ENCODE results near the gene SAYSD1. TPM values are rescaled to one million over a fixed set of nuclear protein-coding genes. Genes with fewer than 3 reads are reported as not detected.

SAYSD1 gene
- total and polyA plus RNA-seq, 11 donors, result 6.5 to 14.6 (median 9.6) TPM

DNA sequence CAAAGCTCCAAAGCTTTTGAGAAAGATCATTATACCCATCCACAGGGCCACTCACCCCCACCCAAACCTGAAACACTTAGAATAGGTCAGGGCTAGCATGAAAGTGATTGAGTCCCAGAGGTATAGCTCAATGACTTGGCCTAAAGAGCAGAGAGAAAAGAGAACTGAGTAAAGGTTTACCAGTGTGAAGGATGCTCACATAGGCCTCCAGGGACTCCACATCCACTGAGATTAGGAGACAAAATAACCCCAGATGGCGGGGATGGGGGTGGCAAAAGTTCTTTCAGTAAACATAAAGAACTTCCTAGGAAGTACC lies 12.2 kb downstream of the SAYSD1 start:
- Histone ChIP-seq H3K36me3 (peaks cover 0 to 21% (median 10%) of the 10 kb centered on the region in 9 donors), H3K4me1 (peaks cover 0 to 5% (median 0%) of the 10 kb centered on the region in 12 donors), H3K27ac (no peak overlapping the region), H3K27me3 (no peaks in the 10 kb centered on the region), H3K4me3 (no peak overlapping the region), H3K9me3 (no peaks in the 10 kb centered on the region)
- 93 to 97% (median 95%) methylated on average over 1 of the region's 1 CpG for WGBS, 4 donors
- no peak for DNase-seq
- TF ChIP-seq, protein P1, sequence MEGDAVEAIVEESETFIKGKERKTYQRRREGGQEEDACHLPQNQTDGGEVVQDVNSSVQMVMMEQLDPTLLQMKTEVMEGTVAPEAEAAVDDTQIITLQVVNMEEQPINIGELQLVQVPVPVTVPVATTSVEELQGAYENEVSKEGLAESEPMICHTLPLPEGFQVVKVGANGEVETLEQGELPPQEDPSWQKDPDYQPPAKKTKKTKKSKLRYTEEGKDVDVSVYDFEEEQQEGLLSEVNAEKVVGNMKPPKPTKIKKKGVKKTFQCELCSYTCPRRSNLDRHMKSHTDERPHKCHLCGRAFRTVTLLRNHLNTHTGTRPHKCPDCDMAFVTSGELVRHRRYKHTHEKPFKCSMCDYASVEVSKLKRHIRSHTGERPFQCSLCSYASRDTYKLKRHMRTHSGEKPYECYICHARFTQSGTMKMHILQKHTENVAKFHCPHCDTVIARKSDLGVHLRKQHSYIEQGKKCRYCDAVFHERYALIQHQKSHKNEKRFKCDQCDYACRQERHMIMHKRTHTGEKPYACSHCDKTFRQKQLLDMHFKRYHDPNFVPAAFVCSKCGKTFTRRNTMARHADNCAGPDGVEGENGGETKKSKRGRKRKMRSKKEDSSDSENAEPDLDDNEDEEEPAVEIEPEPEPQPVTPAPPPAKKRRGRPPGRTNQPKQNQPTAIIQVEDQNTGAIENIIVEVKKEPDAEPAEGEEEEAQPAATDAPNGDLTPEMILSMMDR (IDR thresholded peaks at IDR 0.05), result no peak
- no peak for TF ChIP-seq POLR2A (IDR thresholded peaks at IDR 0.05)
- intact Hi-C loops (cut with DNase I), result loop anchor here in 3 of 10 donors (10.0 kb wide), 3 partner anchors 108 to 792 kb away; no protein-coding TSS in a partner anchor
- no peak for ATAC-seq

DNA sequence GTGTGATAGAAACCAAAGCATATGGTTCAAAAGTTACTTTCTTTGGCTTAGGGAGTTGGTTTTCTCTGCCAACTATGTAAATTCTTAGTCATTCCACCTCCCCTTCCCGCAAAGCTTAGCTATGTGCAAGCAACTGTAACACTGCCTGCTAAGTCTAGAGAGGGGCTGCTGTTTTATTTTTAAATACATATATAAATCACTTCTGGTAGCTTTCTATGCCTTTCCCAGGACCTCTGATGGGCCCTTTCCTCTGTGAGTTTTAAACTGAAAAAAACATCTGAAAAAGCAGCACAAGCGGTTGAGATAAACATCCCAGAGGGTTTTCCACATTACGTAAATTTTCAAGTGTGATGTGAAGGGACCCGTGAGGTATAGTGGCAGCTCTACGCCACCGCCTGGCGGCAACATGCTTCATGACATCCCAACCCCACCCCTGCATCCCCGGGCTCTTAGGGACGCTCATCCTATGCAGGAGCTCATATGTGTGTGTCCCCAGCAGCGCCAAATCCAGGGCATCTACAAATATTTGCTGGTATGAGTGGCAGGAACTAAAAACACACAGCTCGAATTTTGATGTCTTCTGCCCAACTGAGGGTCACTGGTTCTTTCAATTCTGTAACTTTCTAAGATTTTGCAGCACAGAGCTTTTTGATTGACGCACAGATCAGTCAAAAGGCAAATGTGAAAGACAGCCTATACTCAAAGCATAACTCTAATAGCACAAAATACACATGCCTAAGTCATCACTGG lies 12.7 kb downstream of the SAYSD1 start:
- Histone ChIP-seq H3K36me3 (peaks cover 0 to 21% (median 10%) of the 10 kb centered on the region in 9 donors), H3K9me3 (no peaks in the 10 kb centered on the region), H3K4me1 (peaks cover 0 to 5% (median 0%) of the 10 kb centered on the region in 12 donors), H3K27me3 (no peaks in the 10 kb centered on the region), H3K27ac (no peak overlapping the region), H3K4me3 (no peak overlapping the region)
- intact Hi-C loops (cut with DNase I), result loop anchor here in 3 of 10 donors (10.0 kb wide), 3 partner anchors 107 to 793 kb away; no protein-coding TSS in a partner anchor
- ATAC-seq (peak in 2 of 4 donors; percentile 41 to 65), DNase-seq (no peak)
- WGBS, 4 donors, result 47 to 58% (median 53%) methylated on average over 12 of the region's 12 CpGs
- TF ChIP-seq, protein P1 (IDR thresholded peaks at IDR 0.05), result peak in 7 of 12 donors; percentile 22 to 41 (median 27)
- no peak for TF ChIP-seq POLR2A (IDR thresholded peaks at IDR 0.05)

DNA sequence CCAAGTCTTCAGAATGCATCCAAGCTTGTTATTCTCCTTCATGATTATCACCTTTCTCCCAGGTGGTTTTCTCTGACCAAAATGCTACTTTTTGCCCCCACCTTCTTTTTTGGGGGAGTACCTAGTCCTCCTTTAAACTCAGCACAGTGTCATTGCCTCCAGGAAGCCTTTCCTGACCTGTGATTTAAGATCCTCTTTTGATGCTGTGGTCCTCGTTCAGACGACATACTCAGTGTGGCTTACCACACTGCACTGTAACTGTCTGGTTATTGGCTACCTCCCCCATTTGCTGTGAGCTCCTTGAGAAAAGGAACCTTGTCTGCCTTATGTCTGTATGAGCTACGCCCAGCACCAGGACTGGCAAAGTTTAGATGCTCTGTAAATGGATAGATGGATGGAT lies 14.6 kb downstream of the SAYSD1 start:
- Histone ChIP-seq H3K27ac (no peak overlapping the region), H3K4me1 (peaks cover 0 to 4% (median 0%) of the 10 kb centered on the region in 12 donors), H3K4me3 (no peak overlapping the region), H3K36me3 (peaks cover 0 to 17% (median 6%) of the 10 kb centered on the region in 9 donors), H3K9me3 (no peaks in the 10 kb centered on the region), H3K27me3 (no peaks in the 10 kb centered on the region)
- TF ChIP-seq, protein P1 (IDR thresholded peaks at IDR 0.05), result no peak
- intact Hi-C loops (cut with DNase I), result loop anchor here in 3 of 10 donors (10.0 kb wide), 3 partner anchors 106 to 794 kb away; no protein-coding TSS in a partner anchor
- ATAC-seq (no peak), DNase-seq (no peak)
- 68 to 88% (median 80%) methylated on average over 3 of the region's 3 CpGs for WGBS, 4 donors

DNA sequence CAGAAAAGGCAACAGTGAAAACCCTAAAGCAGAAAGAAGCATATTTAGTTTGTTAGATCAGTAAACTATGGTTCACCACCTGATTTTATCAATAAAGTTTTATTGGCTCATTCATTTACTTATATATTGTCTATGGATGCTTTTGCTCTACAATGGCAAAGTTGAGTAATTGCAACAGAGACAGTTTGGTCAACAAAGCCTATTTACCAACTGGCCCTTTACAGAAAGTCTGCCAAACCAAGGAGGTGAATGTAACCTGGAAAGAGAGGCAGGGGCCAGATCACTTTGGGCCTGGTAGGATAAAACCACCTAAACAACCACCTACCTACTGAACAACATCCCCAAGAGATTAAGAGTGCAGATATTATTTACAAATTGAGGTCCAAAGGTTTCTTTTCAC lies 19.4 kb downstream of the SAYSD1 start:
- no peak for TF ChIP-seq POLR2A (IDR thresholded peaks at IDR 0.05)
- TF ChIP-seq, protein P1 (IDR thresholded peaks at IDR 0.05), result no peak
- H3K9me3 ChIP-seq, result no peaks in the 10 kb centered on the region
- peaks cover 0 to 4% (median 0%) of the 10 kb centered on the region in 9 donors for H3K27me3 ChIP-seq
- H3K36me3 ChIP-seq, result no peaks in the 10 kb centered on the region
- no peak overlapping the region for H3K27ac ChIP-seq
- DNase-seq, result no peak
- intact Hi-C loops (cut with DNase I), result no loop called here
- no peak overlapping the region for H3K4me3 ChIP-seq
- H3K4me1 ChIP-seq, result no peaks in the 10 kb centered on the region
- no peak for ATAC-seq
